Neuron (in vitro differentiated cells): Measurements from ENCODE around the gene POLR3K.

Experiments used
- H2AFZ ChIP-seq: one replicate; pipeline ENCODE4 v1.6.1; 2013; ENCODE audit warnings: low read depth, mild to moderate bottlenecking, inconsistent platforms, low read length, moderate library complexity
- H3K27me3 ChIP-seq: one replicate; pipeline ENCODE4 v1.6.1; 2013; ENCODE audit warnings: low read length; ENCODE audit not compliant: insufficient read depth
- H3K36me3 ChIP-seq: one replicate; pipeline ENCODE4 v1.6.1; 2013; ENCODE audit warnings: low read length; ENCODE audit not compliant: insufficient read depth
- H3K4me1 ChIP-seq: one replicate; pipeline ENCODE4 v1.6.1; 2013; ENCODE audit warnings: low read length; ENCODE audit not compliant: insufficient read depth
- H3K4me3 ChIP-seq: 2 replicates; pipeline ENCODE4 v1.5.1; 2013; ENCODE audit warnings: mild to moderate bottlenecking, low read length, moderate library complexity
- H3K9me3 ChIP-seq: one replicate; pipeline ENCODE4 v1.6.1; 2013; ENCODE audit warnings: low read length

POLR3K gene

DNA sequence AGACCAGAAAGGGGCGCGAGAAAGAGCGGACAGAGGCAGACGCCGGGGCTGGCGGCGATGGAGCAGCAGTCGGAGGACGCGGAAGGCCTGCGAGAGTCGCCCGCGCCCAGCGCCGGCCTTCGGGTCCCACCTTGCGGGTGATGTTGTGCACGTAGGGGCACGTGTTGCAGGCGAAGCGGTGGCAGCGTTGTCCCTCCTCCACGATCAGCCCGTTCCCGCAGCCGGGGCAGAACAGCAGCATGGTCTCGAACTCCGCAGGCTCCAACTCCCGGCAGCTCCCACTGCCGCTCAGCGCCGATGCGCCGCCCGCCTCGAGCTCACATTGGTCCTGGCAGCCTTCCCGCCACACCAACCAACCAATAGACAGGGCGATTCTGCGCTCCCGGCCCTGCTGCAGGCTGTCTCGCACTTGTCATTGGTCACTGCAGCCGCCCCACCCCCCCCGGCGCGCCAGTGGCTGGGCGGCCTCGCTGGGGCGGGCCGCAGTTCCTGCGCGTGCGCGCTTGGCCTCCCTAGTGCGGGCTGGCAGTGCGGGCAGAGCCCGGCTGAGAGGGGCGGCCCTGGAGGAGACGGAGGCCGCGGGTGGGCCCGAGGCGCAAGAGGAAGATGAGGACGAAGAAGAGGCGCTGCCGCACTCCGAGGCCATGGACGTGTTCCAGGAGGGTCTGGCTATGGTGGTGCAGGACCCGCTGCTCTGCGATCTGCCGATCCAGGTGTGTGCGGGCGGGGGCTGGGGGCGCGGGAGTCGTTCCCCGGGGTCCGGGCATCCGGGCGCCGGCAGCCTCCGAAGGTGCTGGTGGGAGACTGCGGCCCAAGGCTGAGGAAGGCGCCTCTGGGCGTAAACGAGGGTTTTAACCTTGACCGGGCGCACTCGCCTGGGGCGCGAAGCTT is at the start of gene POLR3K, which contains the start of gene SNRNP25:
Gene POLR3K (minus strand): TSS at position 263 of the 891 bp plus-strand sequence. CDS start 22 bp downstream, at position 241.
Gene SNRNP25 (plus strand): TSS at position 483 of the 891 bp plus-strand sequence. CDS start 189 bp downstream, at position 672.
- Histone ChIP-seq H3K4me3 (peak within 1 kb of the TSS; percentile 85), H3K27me3 (no peaks in the 10 kb centered on the region), H3K4me1 (peaks cover 2% of the 10 kb centered on the region), H2AFZ (peak within 1 kb of the TSS; percentile 70), H3K9me3 (no peaks in the 10 kb centered on the region), H3K36me3 (peaks cover 45% of the 10 kb centered on the region)

DNA sequence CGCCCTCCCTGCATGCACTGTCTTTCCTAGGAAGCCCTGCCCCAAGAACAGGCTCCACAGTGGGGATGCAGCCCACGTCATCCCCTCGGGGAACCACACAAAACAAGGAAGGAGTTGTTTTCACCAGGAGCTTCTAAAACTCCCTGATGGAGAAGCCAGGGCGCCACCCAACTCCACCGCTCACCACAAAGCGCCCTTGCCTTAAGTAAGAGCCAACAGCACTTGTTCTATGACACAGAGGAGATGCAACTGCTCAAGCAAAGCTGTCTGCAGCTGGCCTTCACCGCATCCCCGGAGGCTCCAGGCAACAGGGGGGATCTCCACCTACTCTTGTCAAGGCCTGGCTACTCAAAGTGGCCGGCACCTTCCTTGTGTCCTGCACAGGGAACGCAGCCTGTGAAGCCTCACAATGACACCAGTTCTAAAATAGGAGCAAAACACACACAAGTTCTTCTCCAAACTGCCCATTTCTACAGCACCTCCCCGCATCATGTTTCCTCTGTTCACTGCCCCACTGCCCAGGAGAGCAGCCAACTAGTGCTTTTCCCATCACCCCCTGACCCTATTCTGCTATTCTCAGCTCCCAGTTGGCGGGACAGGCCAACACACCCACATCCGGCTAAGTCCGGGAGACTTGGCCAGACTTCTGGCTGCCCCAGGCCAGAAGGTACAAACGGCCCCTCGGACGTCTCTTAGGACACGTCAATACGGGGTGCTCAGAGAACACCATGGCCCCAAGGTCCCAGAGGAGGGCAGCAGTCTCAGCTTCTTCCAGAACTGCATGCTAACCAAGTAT is 48.9 kb upstream of the POLR3K start:
- Histone ChIP-seq H2AFZ (no peak overlapping the region), H3K4me1 (peaks cover 4% of the 10 kb centered on the region), H3K36me3 (peaks cover 5% of the 10 kb centered on the region), H3K27me3 (no peaks in the 10 kb centered on the region), H3K4me3 (no peak overlapping the region), H3K9me3 (no peaks in the 10 kb centered on the region)

DNA sequence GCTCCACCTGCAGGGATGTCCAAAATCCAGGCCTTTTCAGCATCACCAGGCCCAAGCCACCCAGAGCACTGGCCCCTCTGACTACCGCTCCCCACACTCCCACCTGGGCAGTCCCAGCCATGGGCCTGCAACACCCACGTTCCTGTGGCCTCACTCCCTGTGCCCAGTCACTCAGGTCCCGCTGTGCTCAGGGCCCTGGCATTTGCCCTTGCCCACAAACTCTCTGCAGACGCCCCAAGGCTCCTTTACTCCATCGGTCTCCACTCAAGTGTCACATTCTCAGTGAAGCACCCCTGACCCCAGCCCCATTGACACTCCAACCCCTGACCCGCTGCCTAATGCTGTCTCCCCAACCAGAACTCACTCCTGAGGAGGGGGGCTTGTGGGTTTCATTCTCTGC is 48.2 kb upstream of the POLR3K start:
- H3K27me3 ChIP-seq: no peaks in the 10 kb centered on the region
- H3K9me3 ChIP-seq: no peaks in the 10 kb centered on the region
- H3K4me1 ChIP-seq: peaks cover 4% of the 10 kb centered on the region
- H3K4me3 ChIP-seq: no peak overlapping the region
- H3K36me3 ChIP-seq: peaks cover 5% of the 10 kb centered on the region
- no peak overlapping the region for H2AFZ ChIP-seq

DNA sequence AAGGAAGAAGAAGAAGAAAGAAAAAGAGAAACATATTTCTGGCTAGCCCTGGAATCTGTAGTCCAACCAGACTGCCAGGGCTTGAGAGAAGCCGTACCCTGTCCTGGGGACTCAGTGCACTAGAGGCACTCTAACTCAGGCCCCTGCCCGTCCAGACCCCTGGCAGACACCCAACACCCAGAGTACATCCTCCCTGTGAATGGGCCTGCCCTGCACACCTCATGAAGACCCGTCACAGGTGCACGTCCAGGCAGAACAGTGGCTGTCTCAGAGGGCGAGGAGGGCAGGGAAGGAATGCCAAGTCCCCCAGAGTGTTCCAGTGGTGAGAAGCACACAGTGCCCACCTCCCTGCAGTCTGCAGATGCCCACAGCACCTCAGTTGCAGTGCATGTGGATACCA is 47.6 kb upstream of the POLR3K start:
- no peaks in the 10 kb centered on the region for H3K9me3 ChIP-seq
- H3K27me3 ChIP-seq: no peaks in the 10 kb centered on the region
- no peak overlapping the region for H2AFZ ChIP-seq
- peaks cover 5% of the 10 kb centered on the region for H3K36me3 ChIP-seq
- no peak overlapping the region for H3K4me3 ChIP-seq
- peaks cover 4% of the 10 kb centered on the region for H3K4me1 ChIP-seq

DNA sequence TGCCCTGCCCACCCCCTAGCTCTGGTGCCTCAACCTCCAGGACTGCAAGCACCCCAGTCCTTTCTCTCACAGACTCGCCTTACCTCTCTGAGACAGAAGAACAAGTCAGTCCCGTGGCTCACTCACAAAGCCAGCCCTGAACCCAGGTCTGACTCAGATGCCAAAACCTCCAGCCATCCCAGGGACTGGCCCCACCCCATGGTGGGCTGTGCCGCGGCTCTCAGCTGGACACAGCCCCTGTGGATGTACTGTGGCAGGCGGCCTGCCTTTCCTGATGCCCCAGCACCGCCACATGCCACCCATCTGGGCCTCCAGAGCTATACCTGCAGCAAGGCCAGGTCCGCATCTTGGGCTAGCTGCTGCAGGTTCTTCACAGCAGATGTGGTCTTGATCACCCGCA is 44.4 kb upstream of the POLR3K start:
- Histone ChIP-seq H3K4me3 (no peak overlapping the region), H2AFZ (no peak overlapping the region), H3K36me3 (no peaks in the 10 kb centered on the region), H3K27me3 (no peaks in the 10 kb centered on the region), H3K9me3 (no peaks in the 10 kb centered on the region), H3K4me1 (peaks cover 2% of the 10 kb centered on the region)

DNA sequence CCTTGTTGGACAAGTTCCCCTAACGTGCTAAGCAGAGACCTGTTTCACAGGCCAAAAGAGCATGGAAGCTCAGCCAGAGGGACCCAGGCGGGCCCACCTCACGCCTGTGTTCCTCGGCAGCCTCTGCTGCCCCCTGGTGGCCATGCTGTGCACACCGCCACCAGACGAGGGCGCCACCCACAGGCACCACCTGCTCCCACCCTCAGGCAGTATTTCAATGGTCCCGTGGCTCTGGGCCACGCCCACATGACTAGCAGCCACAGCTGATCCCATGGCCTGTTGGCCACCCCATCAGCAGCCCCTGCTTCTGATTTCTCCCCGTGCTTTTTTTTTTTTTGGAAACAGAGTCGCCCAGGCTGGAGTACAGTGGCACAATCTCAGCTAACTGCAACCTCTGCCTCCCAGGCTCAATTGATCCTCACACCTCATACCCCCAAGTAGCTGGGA is 43.5 kb upstream of the POLR3K start:
- Histone ChIP-seq H2AFZ (no peak overlapping the region), H3K4me3 (no peak overlapping the region)

DNA sequence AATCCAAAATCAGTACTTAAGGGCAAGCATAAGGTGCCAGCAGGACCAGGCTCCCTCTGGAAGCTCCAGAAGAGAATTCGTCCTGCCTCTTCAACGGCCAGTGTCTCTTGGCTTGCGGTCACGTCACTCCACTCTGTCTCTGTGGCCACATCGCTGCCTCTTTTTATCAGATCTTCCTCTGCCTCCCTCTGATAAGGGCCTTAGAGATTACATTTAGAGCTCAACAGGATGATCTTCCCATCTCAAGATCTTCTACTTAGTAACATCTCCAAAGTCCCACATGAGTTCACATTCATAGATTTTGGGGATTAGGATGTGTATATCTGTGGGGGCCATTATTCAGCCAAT is 41.5 kb upstream of the POLR3K start:
- Histone ChIP-seq H3K27me3 (no peaks in the 10 kb centered on the region), H3K9me3 (no peaks in the 10 kb centered on the region), H3K36me3 (peaks cover 2% of the 10 kb centered on the region), H3K4me1 (no peaks in the 10 kb centered on the region), H3K4me3 (no peak overlapping the region), H2AFZ (no peak overlapping the region)

More for the DNA sequence above, 43.5 kb upstream of the POLR3K start:
- Histone ChIP-seq H3K36me3 (no peaks in the 10 kb centered on the region), H3K4me1 (no peaks in the 10 kb centered on the region), H3K9me3 (no peaks in the 10 kb centered on the region), H3K27me3 (no peaks in the 10 kb centered on the region)

DNA sequence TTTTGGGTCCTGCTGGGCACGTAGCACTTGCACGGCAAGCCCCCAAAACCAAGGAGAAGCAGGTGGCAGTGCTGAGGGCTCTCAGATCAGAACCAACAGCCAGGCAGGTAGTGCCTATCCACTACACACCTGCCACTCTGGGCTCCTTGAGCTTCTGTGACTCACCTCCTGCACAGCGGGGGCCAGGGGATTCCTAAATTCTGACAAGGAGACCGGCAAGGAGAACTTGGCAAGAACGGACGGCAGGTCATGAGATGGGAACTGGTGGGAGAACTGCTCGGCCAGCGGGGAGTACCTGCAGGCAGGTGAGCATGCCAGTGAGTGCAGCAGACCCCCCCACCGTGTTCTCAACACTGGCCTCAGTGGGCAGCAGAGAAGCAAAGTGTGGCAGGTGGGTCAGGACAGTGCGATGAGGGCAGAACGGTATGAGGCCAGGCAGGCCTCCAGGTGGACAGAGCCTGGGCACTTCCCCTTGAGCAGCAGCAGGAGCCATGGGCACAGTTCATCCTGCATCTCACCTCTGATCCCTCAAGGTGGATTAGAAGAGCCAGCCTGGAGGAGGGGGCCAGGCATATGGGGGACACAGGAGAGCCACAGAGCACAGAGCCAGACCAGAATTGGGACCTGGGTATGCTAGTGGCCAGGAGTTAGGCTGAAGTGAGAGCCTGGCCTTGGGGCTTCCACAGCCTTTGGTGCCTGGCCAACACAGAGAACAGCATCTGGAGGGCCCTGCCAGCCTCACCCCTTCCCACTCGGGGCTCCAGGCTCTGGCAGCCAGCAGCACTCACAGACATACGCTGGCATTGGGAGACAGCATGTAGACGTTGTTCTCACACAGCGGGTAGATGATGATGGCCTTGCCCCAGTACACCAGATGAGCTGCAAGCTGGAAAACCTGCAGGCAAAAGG is 39.3 kb upstream of the POLR3K start:
- Histone ChIP-seq H3K36me3 (peaks cover 19% of the 10 kb centered on the region), H2AFZ (no peak overlapping the region), H3K9me3 (no peaks in the 10 kb centered on the region), H3K4me3 (no peak overlapping the region), H3K4me1 (no peaks in the 10 kb centered on the region), H3K27me3 (no peaks in the 10 kb centered on the region)

DNA sequence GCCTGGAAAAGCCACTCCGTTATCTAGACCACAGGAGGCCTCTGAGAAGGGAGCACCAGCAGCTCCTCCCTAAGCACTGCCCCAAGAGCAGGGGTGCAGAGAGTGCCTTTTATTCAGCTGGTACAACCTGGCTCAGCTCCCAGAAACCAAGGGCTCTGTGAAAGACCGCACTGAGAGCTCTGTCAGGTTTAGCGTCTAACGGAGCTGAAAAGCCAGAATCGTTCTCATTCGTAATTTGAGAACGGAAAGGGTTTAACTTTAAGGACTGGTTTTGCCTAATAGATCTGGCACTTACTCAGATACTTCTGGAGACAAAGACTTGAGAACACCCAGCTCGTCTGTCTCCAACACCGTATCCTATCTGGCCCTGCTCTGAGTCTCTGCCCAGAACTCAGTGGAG is 38.1 kb upstream of the POLR3K start:
- H2AFZ ChIP-seq: no peak overlapping the region
- H3K4me3 ChIP-seq: no peak overlapping the region
- H3K4me1 ChIP-seq: no peaks in the 10 kb centered on the region
- H3K36me3 ChIP-seq: peaks cover 26% of the 10 kb centered on the region
- H3K27me3 ChIP-seq: no peaks in the 10 kb centered on the region
- no peaks in the 10 kb centered on the region for H3K9me3 ChIP-seq

DNA sequence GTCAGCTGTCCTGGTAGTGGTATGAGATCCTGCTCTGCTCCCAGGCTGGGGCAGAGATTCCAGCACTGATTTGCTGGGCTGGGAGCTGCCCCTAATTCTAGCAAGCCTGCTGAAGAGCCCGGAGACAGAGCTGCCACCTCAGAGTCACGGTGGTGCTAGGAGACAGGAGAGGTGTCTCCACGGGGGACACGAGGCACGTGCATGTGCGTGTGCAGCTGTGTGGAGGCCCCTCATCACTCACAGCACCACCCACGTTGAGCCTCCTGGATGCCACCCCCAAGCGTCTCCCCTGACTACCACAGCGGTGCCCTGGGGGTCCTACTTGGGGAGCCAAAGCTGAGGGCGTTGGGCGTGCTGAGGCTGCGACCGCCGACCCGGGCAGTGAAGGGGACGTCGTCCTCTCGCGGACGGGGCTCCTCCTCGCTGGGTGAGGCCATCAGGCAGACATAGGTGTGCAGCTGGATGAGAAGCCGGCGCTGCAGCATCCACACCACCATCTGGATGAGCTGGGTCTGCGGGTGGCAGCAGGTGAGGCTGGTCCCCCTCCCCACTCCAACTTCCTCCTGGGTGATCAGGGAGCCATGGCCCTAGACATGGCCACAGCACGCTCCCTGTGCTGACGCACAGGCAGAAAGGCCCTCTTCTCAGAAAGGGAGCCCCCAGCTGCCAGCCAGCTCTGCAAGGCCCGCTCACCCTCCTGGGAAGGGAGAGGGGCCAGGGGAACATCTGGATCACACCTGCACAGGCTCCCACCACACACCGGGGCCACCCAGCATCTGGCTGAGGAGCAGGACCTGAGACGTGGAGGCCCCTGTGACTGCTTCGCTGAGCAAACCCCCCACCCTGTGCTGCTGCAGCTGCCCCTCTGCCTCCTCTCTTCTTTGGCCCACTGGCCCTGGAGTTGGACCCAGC is 36.2 kb upstream of the POLR3K start:
- H3K4me1 ChIP-seq: no peaks in the 10 kb centered on the region
- peaks cover 44% of the 10 kb centered on the region for H3K36me3 ChIP-seq
- no peaks in the 10 kb centered on the region for H3K9me3 ChIP-seq
- H3K27me3 ChIP-seq: no peaks in the 10 kb centered on the region
- no peak overlapping the region for H3K4me3 ChIP-seq
- no peak overlapping the region for H2AFZ ChIP-seq

DNA sequence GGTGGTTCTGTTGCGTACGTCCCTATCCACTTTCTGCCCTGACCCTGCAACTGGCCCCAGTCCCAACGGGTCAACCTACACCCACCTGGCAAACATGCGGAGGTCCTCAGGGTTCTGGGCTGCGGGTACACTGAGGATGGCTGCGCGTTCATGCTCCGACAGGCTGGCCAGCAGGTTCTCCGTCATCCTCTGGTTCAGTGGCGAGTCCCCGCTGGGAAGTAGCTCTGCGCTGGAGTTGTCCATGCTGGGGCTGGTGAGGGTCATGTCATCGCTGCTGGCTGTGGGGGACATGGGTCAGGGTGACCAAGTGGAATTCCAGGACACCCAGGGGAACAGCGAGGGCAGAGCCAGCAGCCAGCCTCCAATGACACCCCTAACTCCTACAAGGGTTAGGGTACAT is 35.2 kb upstream of the POLR3K start:
- H3K4me3 ChIP-seq: no peak overlapping the region
- H3K9me3 ChIP-seq: no peaks in the 10 kb centered on the region
- H3K36me3 ChIP-seq: peaks cover 48% of the 10 kb centered on the region
- H3K4me1 ChIP-seq: no peaks in the 10 kb centered on the region
- H2AFZ ChIP-seq: no peak overlapping the region
- H3K27me3 ChIP-seq: no peaks in the 10 kb centered on the region

DNA sequence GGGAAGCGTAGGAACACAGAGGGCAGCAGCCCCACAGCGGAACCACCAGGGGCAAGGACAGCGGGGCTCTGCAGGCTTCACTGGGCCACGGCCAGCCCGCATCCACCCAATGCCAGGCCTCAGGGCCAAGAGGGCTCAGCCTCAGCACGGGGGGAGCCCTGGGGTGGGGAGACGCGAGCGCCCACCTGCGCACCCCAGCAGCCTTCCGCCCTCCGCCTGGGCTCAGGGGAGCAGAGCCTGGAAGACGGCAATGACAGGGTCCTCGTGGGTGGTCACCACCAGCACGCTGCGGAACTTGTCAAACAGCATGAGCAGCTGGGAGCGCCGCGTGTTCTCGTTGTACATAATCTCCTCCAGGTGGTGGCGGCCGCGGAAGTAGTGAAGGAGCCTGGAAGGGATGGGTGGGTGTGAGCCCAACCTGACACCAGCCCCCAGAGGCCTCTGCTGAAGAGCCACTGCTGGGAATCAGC is 33.1 kb upstream of the POLR3K start:
- no peak overlapping the region for H3K4me3 ChIP-seq
- no peak overlapping the region for H2AFZ ChIP-seq
- peaks cover 48% of the 10 kb centered on the region for H3K36me3 ChIP-seq
- H3K9me3 ChIP-seq: no peaks in the 10 kb centered on the region
- no peaks in the 10 kb centered on the region for H3K4me1 ChIP-seq
- H3K27me3 ChIP-seq: no peaks in the 10 kb centered on the region
